Mucosa of descending colon (tissue), 3 donors: ENCODE results near the gene RRAGA. TPM values are rescaled to one million over a fixed set of nuclear protein-coding genes. Genes with fewer than 3 reads are reported as not detected.
"Not testable (repeated sequence)": the region's sequence is repeated elsewhere in the genome, so short reads cannot be mapped to it uniquely, and the experiment has no call there.

Source experiments
- ATAC-seq: fragments of 200-7000 bp; cut with Tn5 transposase; one replicate; pipeline ENCODE4 v1.9.1; 2020; ENCODE audit warnings: mild to moderate bottlenecking, moderate library complexity
- DNase-seq, 3 donors: peaks; one replicate each; pipeline ENCODE4 v3.0.0-alpha.2; 2020
- H3K36me3 ChIP-seq: fragments of 200-600 bp; one replicate; pipeline ENCODE4 v1.8.0; 2021; ENCODE audit warnings: low read depth, mild to moderate bottlenecking
- H3K4me1 ChIP-seq: fragments of 200-600 bp; one replicate; pipeline ENCODE4 v1.8.0; 2021; ENCODE audit warnings: low read depth, mild to moderate bottlenecking
- H3K4me3 ChIP-seq: fragments of 200-600 bp; one replicate; pipeline ENCODE4 v1.8.0; 2021; ENCODE audit warnings: mild to moderate bottlenecking
- H3K9me3 ChIP-seq: fragments of 200-600 bp; one replicate; pipeline ENCODE4 v1.8.0; 2021; ENCODE audit warnings: mild to moderate bottlenecking
- intact Hi-C, 2 donors: fragments of 100-400 bp; cut with DNase I in 1 of 2; cut with micrococcal nuclease in 1 of 2; formaldehyde crosslinking; loops; one replicate each; pipeline versions ENCODE4 v1.11.0 to v1.11.1; 2022; cut with DNase I, micrococcal nuclease
- long read RNA-seq, 2 donors: library from polyadenylated mRNA; unstranded; transcript quantifications; one replicate each; pipeline ENCODE4 v2.0.0, GENCODE V29; 2019 to 2021
- total RNA-seq, 3 donors: library from RNA; stranded (reverse); fragmentation: NEBNext Ultra II Directional in 2 of 3; extraction: Animal tissue kit (Norgen Biotek cat#: 25700) in 2 of 3; gene quantifications; one replicate each; pipeline versions ENCODE4 v1.2.1 to v1.2.4, GENCODE V29; 2021 to 2023
- TF ChIP-seq, protein P1 (sequence below): fragments of 200-600 bp; IDR thresholded peaks from one replicate; pipeline ENCODE4 v1.8.0; 2022; ENCODE audit warnings: antibody characterized with exemption, mild to moderate bottlenecking
- donor health status: DM: no; HTN: no; CAD: no; lungs with moderate emphysema.
- donor health status: DM: no; HTN: no; CAD: no.
- donor health status: DM: no; HTN: yes; CAD: no.

The RRAGA gene
- 10 to 100 TPM; 56.5 to 83.3 (median 59.4) TPM for total RNA-seq
- long read RNA-seq, donor 1, transcript RRAGA-201 (1 exons, 1,589 nt) = major isoform, 146 of 146 reads
- long read RNA-seq, donor 1, partial matches to known transcripts = 0 of 146 reads
- long read RNA-seq, donor 1, other reads (novel, unspliced or antisense) = 0 of 146 reads
- long read RNA-seq, donor 2, transcript RRAGA-201 (1 exons, 1,589 nt) = major isoform, 119 of 119 reads
- long read RNA-seq, donor 2, partial matches to known transcripts = 0 of 119 reads
- long read RNA-seq, donor 2, other reads (novel, unspliced or antisense) = 0 of 119 reads

DNA sequence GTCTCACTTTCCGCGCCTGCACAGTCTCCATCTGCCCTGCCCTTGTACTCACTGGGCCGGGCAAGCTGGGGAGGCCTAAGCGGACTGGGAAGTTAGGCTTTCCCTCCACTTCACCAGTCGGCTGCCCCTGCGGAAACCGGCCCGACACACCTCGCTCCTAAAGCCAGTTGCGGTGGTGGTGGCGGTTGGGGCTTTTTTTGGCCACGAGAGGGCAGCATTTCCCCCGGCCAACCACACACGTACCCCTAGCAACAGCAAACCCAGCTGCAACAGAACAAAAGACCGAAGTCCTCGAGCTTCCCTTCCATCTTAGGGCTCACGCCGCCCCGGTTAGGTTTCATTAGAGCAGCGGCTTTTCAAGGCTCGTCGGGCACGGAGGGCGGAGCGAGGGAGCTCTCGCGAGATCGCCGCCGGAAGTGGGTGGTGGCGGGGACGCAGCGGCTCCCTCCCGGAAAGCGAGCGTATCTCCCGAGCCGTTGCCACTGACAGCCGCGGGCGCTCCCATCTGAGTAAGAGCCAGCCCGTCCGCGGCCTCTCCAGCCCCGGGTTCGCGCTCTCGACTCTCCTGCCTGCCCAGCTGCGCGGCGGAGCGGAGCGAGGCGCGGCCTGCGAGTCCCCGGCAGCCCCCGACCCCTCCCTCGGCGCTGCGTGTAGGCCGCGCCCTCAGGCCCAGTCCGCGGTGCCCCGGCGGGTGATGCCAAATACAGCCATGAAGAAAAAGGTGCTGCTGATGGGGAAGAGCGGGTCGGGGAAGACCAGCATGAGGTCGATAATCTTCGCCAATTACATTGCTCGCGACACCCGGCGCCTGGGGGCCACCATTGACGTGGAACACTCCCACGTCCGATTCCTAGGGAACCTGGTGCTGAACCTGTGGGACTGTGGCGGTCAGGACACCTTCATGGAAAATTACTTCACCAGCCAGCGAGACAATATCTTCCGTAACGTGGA is at the start of gene RRAGA:
Gene RRAGA, plus strand, starts transcription at position 462 of the 951 bp plus-strand sequence. Its CDS starts 233 bp downstream, at position 695.
- TF ChIP-seq, protein P1, sequence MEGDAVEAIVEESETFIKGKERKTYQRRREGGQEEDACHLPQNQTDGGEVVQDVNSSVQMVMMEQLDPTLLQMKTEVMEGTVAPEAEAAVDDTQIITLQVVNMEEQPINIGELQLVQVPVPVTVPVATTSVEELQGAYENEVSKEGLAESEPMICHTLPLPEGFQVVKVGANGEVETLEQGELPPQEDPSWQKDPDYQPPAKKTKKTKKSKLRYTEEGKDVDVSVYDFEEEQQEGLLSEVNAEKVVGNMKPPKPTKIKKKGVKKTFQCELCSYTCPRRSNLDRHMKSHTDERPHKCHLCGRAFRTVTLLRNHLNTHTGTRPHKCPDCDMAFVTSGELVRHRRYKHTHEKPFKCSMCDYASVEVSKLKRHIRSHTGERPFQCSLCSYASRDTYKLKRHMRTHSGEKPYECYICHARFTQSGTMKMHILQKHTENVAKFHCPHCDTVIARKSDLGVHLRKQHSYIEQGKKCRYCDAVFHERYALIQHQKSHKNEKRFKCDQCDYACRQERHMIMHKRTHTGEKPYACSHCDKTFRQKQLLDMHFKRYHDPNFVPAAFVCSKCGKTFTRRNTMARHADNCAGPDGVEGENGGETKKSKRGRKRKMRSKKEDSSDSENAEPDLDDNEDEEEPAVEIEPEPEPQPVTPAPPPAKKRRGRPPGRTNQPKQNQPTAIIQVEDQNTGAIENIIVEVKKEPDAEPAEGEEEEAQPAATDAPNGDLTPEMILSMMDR = peak; percentile 83
- intact Hi-C loops = no loop called here
- peak within 1 kb of the TSS; percentile 56 for H3K4me3 ChIP-seq
- H3K9me3 ChIP-seq = no peaks in the 10 kb centered on the region
- H3K36me3 ChIP-seq = no peaks in the 10 kb centered on the region
- DNase-seq = peak; percentile 95 to 97 (median 96)
- ATAC-seq = peak; percentile 96
- H3K4me1 ChIP-seq = peaks cover 18% of the 10 kb centered on the region

- H3K4me1 ChIP-seq = no peaks in the 10 kb centered on the region
- TF ChIP-seq, protein P1 = no peak
- no peak for ATAC-seq
- H3K9me3 ChIP-seq = no peaks in the 10 kb centered on the region
- H3K4me3 ChIP-seq = no peak overlapping the region
- DNase-seq = no peak
- no peaks in the 10 kb centered on the region for H3K36me3 ChIP-seq
- intact Hi-C loops = no loop called here
Measured at GRCh38 chr9:19000133-19000532, 49.1 kb upstream of the RRAGA start.

- no peaks in the 10 kb centered on the region for H3K36me3 ChIP-seq
- no peaks in the 10 kb centered on the region for H3K4me1 ChIP-seq
- no peak overlapping the region for H3K4me3 ChIP-seq
- DNase-seq (no peak), ATAC-seq (no peak)
- intact Hi-C loops = no loop called here
- no peaks in the 10 kb centered on the region for H3K9me3 ChIP-seq
- TF ChIP-seq, protein P1 = no peak
Measured at GRCh38 chr9:19009391-19009965, 39.7 kb upstream of the RRAGA start.

GRCh38 chr9:19018201-19018600 is 31.0 kb upstream of the RRAGA start:
- Histone ChIP-seq H3K9me3 (no peaks in the 10 kb centered on the region), H3K4me3 (no peak overlapping the region), H3K36me3 (no peaks in the 10 kb centered on the region), H3K4me1 (no peaks in the 10 kb centered on the region)
- TF ChIP-seq, protein P1 = no peak
- intact Hi-C loops = no loop called here
- ATAC-seq (no peak), DNase-seq (no peak)

DNA sequence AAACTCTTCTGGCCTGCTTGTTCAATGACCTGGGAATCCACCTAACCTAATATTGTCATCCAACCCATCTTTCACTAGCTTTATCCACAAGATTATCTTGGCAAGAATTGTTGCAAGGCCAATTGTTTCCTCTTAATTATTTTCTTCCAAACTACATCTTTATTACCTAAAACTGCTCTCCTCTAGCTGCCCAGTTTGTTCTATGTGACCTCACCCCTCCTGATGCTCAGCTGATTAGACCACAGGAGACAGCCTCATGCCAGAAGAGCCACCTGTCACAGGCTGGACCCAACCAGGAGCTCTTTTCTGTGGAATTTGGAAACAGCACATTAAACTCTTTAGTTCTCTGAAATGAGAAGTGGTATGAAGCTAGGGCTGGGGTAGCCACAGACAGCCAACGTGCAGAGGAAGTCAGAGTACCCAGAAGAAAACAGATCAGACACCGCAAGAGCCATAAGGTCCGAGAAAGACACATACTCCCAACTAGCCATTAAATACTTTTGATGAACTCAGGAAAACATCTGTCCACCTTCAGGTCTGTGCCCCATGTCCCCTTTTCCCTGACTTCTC is 28.3 kb upstream of the RRAGA start:
- Histone ChIP-seq H3K9me3 (no peaks in the 10 kb centered on the region), H3K4me1 (no peaks in the 10 kb centered on the region), H3K4me3 (no peak overlapping the region), H3K36me3 (no peaks in the 10 kb centered on the region)
- ATAC-seq (no peak), DNase-seq (no peak)
- intact Hi-C loops = loop anchor here in 1 of 2 donors (10.0 kb wide), 1 partner anchor 1206 kb away; no protein-coding TSS in a partner anchor
- TF ChIP-seq, protein P1 = no peak

GRCh38 chr9:19021649-19022048 is 27.6 kb upstream of the RRAGA start:
- not testable (repeated sequence) for H3K4me3 ChIP-seq, H3K36me3 ChIP-seq, ATAC-seq, H3K9me3 ChIP-seq, H3K4me1 ChIP-seq, DNase-seq
- intact Hi-C loops = loop anchor here in 1 of 2 donors (10.0 kb wide), 1 partner anchor 1207 kb away; no protein-coding TSS in a partner anchor
